Neural cell (in vitro differentiated cells): Measurements from ENCODE around the gene ASAP3. TPM values are rescaled to one million over a fixed set of nuclear protein-coding genes. Genes with fewer than 3 reads are reported as not detected.

Experiments
- H2AFZ ChIP-seq: fragments of 200-600, 300-800 bp; sonication (generic), shearing (Covaris generic); 2 replicates; pipeline ENCODE4 v1.6.0; 2014; ENCODE audit warnings: low read depth, mild to moderate bottlenecking, antibody characterized with exemption, low read length, moderate library complexity
- H3F3A ChIP-seq: fragments of 200-600 bp; shearing (Covaris generic); 2 replicates; pipeline ENCODE4 v1.6.1; 2016; ENCODE audit warnings: mild to moderate bottlenecking, moderate library complexity, mixed read lengths, antibody characterized with exemption, low read length; ENCODE audit not compliant: insufficient read depth, poor library complexity, severe bottlenecking
- H3K27ac ChIP-seq: fragments of 200-600, 300-800 bp; sonication (generic), shearing (Covaris generic); 2 replicates; pipeline ENCODE4 v1.5.1; 2014; ENCODE audit warnings: mild to moderate bottlenecking, low read length, moderate library complexity
- H3K27me3 ChIP-seq: fragments of 300-800, 200-600 bp; sonication (generic), shearing (Covaris generic); 2 replicates; pipeline ENCODE4 v1.6.0; 2014; ENCODE audit warnings: mild to moderate bottlenecking, low read depth, low read length, moderate library complexity; ENCODE audit not compliant: insufficient read depth
- H3K36me3 ChIP-seq: fragments of 300-800, 200-600 bp; sonication (generic), shearing (Covaris generic); 2 replicates; pipeline ENCODE4 v1.5.1; 2014; ENCODE audit warnings: mild to moderate bottlenecking, antibody characterized with exemption, low read length, moderate library complexity; ENCODE audit not compliant: insufficient read depth
- H3K4me2 ChIP-seq: fragments of 300-800, 200-600 bp; sonication (generic), shearing (Covaris generic); 2 replicates; pipeline ENCODE4 v1.6.0; 2014; ENCODE audit warnings: mild to moderate bottlenecking, low read length
- H3K4me3 ChIP-seq: fragments of 300-800, 200-600 bp; sonication (generic), shearing (Covaris generic); 2 replicates; pipeline ENCODE4 v1.5.1; 2014; ENCODE audit warnings: mild to moderate bottlenecking, low read length, moderate library complexity
- H3K79me2 ChIP-seq: fragments of 200-600 bp; shearing (Covaris generic); replicated peaks from 2 replicates; pipeline ENCODE4 v1.6.0; 2014; ENCODE audit warnings: mild to moderate bottlenecking, low read length, moderate library complexity; ENCODE audit not compliant: insufficient read depth
- H3K9ac ChIP-seq: fragments of 300-800, 200-600 bp; sonication (generic), shearing (Covaris generic); 2 replicates; pipeline ENCODE4 v1.6.1; 2016; ENCODE audit warnings: mild to moderate bottlenecking, low read length, mixed read lengths
- H3K9me2 ChIP-seq: fragments of 200-600 bp; shearing (Covaris generic); 2 replicates; pipeline ENCODE4 v1.6.1; 2016; ENCODE audit warnings: mild to moderate bottlenecking, low read length, mixed read lengths; ENCODE audit not compliant: insufficient read depth
- H3K9me3 ChIP-seq: fragments of 200-600, 300-800 bp; sonication (generic), shearing (Covaris generic); 2 replicates; pipeline ENCODE4 v1.6.1; 2016; ENCODE audit warnings: mild to moderate bottlenecking, mixed run types, low read length, moderate library complexity, mixed read lengths
- H4K20me1 ChIP-seq: fragments of 200-600 bp; shearing (Covaris generic); 2 replicates; pipeline ENCODE4 v1.6.1; 2016; ENCODE audit warnings: mild to moderate bottlenecking, mixed run types; ENCODE audit not compliant: insufficient read depth
- CTCF ChIP-seq: fragments of 450-650 bp; IDR thresholded peaks from 2 replicates; pipeline ENCODE4 v1.5.1; 2014; ENCODE audit warnings: antibody characterized with exemption, mild to moderate bottlenecking, moderate library complexity; ENCODE audit not compliant: poor library complexity, severe bottlenecking
- EP300 ChIP-seq: fragments of 450-650 bp; conservative IDR thresholded peaks from 2 replicates; pipeline ENCODE4 v1.6.1; 2014; ENCODE audit warnings: antibody characterized with exemption, mild to moderate bottlenecking, moderate library complexity; ENCODE audit not compliant: poor library complexity, severe bottlenecking
- EZH2 ChIP-seq: fragments of 200-600, 300-800 bp; shearing (Covaris generic), sonication (generic); IDR thresholded peaks from 2 replicates; pipeline ENCODE4 v1.6.1; 2014; ENCODE audit warnings: antibody characterized with exemption, low read length, borderline replicate concordance, mild to moderate bottlenecking; ENCODE audit not compliant: insufficient read depth, poor library complexity, severe bottlenecking
- MXI1 ChIP-seq: fragments of 450-650 bp; conservative IDR thresholded peaks from 2 replicates; pipeline ENCODE4 v1.6.1; 2014; ENCODE audit warnings: antibody characterized with exemption, mild to moderate bottlenecking; ENCODE audit not compliant: poor library complexity, severe bottlenecking
- POLR2AphosphoS5 ChIP-seq: IDR thresholded peaks from 2 replicates; pipeline ENCODE4 v1.6.1; 2012
- RAD21 ChIP-seq: fragments of 450-650 bp; conservative IDR thresholded peaks from 2 replicates; pipeline ENCODE4 v1.6.1; 2014; ENCODE audit warnings: antibody characterized with exemption, mild to moderate bottlenecking, moderate library complexity
- SMC3 ChIP-seq: fragments of 450-650 bp; conservative IDR thresholded peaks from 2 replicates; pipeline ENCODE4 v1.6.1; 2014; ENCODE audit warnings: antibody characterized with exemption, mild to moderate bottlenecking, moderate library complexity; ENCODE audit not compliant: poor library complexity
- TAF1 ChIP-seq: IDR thresholded peaks from 2 replicates; pipeline ENCODE4 v1.6.1; 2012; ENCODE audit warnings: low read depth
- polyA plus RNA-seq: library from polyadenylated mRNA; depleted of rRNA; stranded (reverse); fragments of >200 nt; gene quantifications from 2 replicates; pipeline ENCODE4 v1.2.3, GENCODE V29; 2014
- TF ChIP-seq, protein P1 (sequence below): IDR thresholded peaks from 2 replicates; pipeline ENCODE4 v1.6.1; 2012; ENCODE audit warnings: borderline replicate concordance

ASAP3 gene
- polyA plus RNA-seq, 1 donor from 2014 or later: 24.9 TPM

DNA sequence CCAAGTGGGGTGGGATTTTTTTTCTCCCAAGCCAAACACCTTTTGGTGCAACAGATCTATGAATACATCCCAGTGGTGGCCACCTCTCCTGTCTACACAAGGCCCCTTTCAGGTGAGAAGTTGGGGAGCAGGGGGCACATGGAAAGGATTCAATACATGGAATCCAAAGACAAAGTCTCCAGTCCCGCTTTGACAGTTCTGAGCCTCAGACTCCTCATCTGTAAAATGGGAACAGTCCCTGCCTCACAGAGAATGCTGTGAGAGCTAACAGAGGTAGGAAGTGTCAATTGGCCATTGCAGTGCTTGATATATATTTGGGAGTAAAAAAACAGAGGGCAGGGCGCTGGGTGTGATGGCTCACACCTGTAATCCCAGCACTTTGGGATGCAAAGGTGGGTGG is 87.6 kb downstream of the ASAP3 start:
- no peaks in the 10 kb centered on the region for H3K9me2 ChIP-seq
- H2AFZ ChIP-seq: no peak overlapping the region
- no peak overlapping the region for H3K4me3 ChIP-seq
- no peak overlapping the region for H3K9ac ChIP-seq
- H4K20me1 ChIP-seq: no peaks in the 10 kb centered on the region
- H3K4me2 ChIP-seq: no peak overlapping the region
- H3K27ac ChIP-seq: no peak overlapping the region
- no peaks in the 10 kb centered on the region for H3K36me3 ChIP-seq
- H3K27me3 ChIP-seq: no peaks in the 10 kb centered on the region
- no peak for TF ChIP-seq CTCF
- no peak for TF ChIP-seq POLR2AphosphoS5
- no peak for TF ChIP-seq EZH2
- no peak for TF ChIP-seq MXI1
- no peak for TF ChIP-seq SMC3
- TF ChIP-seq EP300: no peak
- TF ChIP-seq TAF1: no peak
- TF ChIP-seq, protein P1, sequence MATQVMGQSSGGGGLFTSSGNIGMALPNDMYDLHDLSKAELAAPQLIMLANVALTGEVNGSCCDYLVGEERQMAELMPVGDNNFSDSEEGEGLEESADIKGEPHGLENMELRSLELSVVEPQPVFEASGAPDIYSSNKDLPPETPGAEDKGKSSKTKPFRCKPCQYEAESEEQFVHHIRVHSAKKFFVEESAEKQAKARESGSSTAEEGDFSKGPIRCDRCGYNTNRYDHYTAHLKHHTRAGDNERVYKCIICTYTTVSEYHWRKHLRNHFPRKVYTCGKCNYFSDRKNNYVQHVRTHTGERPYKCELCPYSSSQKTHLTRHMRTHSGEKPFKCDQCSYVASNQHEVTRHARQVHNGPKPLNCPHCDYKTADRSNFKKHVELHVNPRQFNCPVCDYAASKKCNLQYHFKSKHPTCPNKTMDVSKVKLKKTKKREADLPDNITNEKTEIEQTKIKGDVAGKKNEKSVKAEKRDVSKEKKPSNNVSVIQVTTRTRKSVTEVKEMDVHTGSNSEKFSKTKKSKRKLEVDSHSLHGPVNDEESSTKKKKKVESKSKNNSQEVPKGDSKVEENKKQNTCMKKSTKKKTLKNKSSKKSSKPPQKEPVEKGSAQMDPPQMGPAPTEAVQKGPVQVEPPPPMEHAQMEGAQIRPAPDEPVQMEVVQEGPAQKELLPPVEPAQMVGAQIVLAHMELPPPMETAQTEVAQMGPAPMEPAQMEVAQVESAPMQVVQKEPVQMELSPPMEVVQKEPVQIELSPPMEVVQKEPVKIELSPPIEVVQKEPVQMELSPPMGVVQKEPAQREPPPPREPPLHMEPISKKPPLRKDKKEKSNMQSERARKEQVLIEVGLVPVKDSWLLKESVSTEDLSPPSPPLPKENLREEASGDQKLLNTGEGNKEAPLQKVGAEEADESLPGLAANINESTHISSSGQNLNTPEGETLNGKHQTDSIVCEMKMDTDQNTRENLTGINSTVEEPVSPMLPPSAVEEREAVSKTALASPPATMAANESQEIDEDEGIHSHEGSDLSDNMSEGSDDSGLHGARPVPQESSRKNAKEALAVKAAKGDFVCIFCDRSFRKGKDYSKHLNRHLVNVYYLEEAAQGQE: no peak
- no peak for TF ChIP-seq RAD21
- no peaks in the 10 kb centered on the region for H3K79me2 ChIP-seq
- no peaks in the 10 kb centered on the region for H3K9me3 ChIP-seq
- H3F3A ChIP-seq: no peaks in the 10 kb centered on the region

GRCh38 chr1:23395849-23396248 is 88.1 kb downstream of the ASAP3 start:
- Histone ChIP-seq H3K27ac (no peak overlapping the region), H3K9me3 (no peaks in the 10 kb centered on the region), H3K79me2 (no peaks in the 10 kb centered on the region), H3F3A (no peaks in the 10 kb centered on the region), H2AFZ (no peak overlapping the region), H4K20me1 (no peaks in the 10 kb centered on the region), H3K27me3 (no peaks in the 10 kb centered on the region), H3K9me2 (no peaks in the 10 kb centered on the region), H3K9ac (no peak overlapping the region), H3K36me3 (no peaks in the 10 kb centered on the region), H3K4me3 (no peak overlapping the region), H3K4me2 (no peak overlapping the region)
- no peak for TF ChIP-seq RAD21
- no peak for TF ChIP-seq EP300
- no peak for TF ChIP-seq MXI1
- TF ChIP-seq, protein P1: no peak
- TF ChIP-seq EZH2: no peak
- TF ChIP-seq CTCF: no peak
- no peak for TF ChIP-seq TAF1
- no peak for TF ChIP-seq POLR2AphosphoS5
- no peak for TF ChIP-seq SMC3
